Stimulated activated memory B cell treated with anti-CD40 and anti-IgM and Interleukin-4, amounts not matched to agents 10 μg/mL and 1 μg/mL and 100 μg/mL, for 72 hours (primary cell): ENCODE results near the gene KYNU.
"Not testable (repeated sequence)": the region's sequence is repeated elsewhere in the genome, so short reads cannot be mapped to it uniquely, and the experiment has no call there.

Source experiments
- ATAC-seq: fragments of 150-1000 bp; cut with Tn5 transposase; 2 replicates; pipeline ENCODE4 v1.10.0; 2021
- H3K27ac Mint-ChIP-seq: one replicate; pipeline ENCODE4 v1.8.0; 2022; ENCODE audit warnings: mild to moderate bottlenecking, mixed read lengths
- H3K27me3 Mint-ChIP-seq: one replicate; pipeline ENCODE4 v1.8.0; 2022; ENCODE audit warnings: mixed read lengths
- H3K36me3 Mint-ChIP-seq: one replicate; pipeline ENCODE4 v1.8.0; 2022; ENCODE audit warnings: mixed read lengths
- H3K4me1 Mint-ChIP-seq: one replicate; pipeline ENCODE4 v1.8.0; 2022; ENCODE audit warnings: mixed read lengths
- H3K4me3 Mint-ChIP-seq: one replicate; pipeline ENCODE4 v1.8.0; 2022; ENCODE audit warnings: mild to moderate bottlenecking, moderate library complexity, mixed read lengths
- H3K9me3 Mint-ChIP-seq: one replicate; pipeline ENCODE4 v1.8.0; 2022; ENCODE audit warnings: mixed read lengths

Gene KYNU

DNA sequence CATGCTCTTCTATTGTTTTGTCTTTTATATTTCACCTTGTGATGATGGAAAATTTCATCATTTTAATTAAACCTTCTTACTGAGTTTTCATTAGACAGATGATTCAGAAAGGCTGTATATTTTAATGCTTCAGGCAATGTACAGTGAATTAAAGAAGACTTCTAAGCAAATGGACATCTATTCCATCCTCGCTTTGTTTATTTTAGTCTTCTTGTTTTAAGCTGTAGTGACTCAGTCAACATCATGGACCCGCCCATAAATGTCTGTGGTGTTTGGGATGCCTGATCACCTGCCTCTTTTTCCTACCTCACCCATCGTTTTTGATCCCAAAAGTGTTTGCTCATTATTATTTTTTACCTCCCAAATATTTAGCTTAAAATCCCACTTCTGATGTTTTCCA, 43.1 kb downstream of the KYNU start:
- no peak overlapping the region for H3K4me3 Mint-ChIP-seq
- no peak for ATAC-seq
- peaks cover 11% of the 10 kb centered on the region for H3K4me1 Mint-ChIP-seq
- no peaks in the 10 kb centered on the region for H3K9me3 Mint-ChIP-seq
- H3K36me3 Mint-ChIP-seq = peaks cover 33% of the 10 kb centered on the region
- H3K27ac Mint-ChIP-seq = no peak overlapping the region
- no peaks in the 10 kb centered on the region for H3K27me3 Mint-ChIP-seq

DNA sequence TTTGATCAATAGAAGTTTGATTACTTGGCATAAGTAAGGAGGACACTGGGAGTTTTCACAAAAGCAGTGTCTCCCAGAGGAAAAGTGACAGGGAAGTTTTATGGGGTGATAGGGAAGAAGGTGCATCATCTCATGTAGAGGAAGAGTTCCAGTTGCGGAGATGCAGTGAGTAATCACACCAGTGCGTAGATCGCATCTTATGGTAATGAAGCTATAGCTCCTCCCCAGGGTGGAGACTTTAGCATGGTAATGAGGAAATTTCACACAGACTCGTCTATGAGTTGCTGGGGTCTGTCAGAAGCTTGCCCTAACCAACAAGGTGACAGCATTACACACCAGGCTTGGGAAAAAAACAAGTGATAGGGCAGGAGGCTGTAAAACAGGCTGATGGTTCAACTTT, 49.0 kb downstream of the KYNU start:
- Mint-ChIP-seq H3K27ac (no peak overlapping the region), H3K9me3 (no peaks in the 10 kb centered on the region), H3K4me3 (no peak overlapping the region), H3K27me3 (no peaks in the 10 kb centered on the region), H3K4me1 (no peaks in the 10 kb centered on the region), H3K36me3 (peaks cover 42% of the 10 kb centered on the region)
- ATAC-seq = no peak

DNA sequence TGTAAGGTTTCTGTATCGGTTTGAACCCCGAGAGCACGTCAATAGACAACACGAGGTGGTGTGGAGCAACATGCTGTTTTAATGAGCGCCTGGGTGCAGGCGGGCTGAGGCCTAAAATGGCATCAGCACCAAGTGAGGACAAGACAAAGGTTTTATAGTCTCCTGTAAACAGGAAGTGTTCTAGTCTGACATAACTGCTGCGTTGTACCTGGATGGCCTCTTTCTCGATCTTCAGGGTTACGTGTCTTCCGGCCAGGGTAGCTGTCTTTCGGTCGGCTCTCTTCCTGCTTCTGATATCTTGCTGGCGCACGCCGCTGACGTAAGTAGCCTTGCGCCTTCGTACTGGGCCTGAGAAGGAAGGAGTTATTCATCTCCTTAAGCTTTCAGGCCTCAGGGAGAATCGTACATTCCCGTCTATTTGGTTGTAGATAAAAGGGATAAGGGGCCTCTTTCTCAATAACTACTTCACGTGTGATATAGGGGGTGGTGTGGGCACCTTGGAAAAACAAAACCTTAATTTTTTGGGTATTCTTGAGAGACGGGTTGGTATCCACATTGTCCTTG, 53.5 kb downstream of the KYNU start:
- peaks cover 10% of the 10 kb centered on the region for H3K4me1 Mint-ChIP-seq
- no peaks in the 10 kb centered on the region for H3K27me3 Mint-ChIP-seq

DNA sequence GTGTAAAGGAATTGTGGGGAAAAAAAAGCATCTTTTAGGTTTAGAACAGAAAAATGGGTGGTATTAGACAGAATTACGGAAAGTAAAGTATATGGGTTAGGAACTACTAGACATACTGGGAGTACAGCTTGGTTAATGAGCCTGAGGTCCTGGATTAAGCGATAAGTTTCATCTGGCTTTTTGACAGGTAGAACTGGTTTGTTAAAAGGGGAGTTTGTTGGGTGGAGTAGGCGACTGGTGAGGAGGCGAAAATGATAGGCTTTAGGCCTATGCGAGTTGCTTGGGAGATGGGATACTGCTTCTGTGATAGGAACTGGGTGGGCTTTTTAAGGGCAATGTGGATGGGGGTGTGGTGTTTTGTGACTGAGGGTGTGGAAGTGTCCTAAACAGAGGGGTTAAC, 56.5 kb downstream of the KYNU start:
- peaks cover 19% of the 10 kb centered on the region for H3K4me1 Mint-ChIP-seq
- no peaks in the 10 kb centered on the region for H3K9me3 Mint-ChIP-seq
- peaks cover 7% of the 10 kb centered on the region for H3K36me3 Mint-ChIP-seq
- no peak for ATAC-seq
- no peaks in the 10 kb centered on the region for H3K27me3 Mint-ChIP-seq
- no peak overlapping the region for H3K4me3 Mint-ChIP-seq
- no peak overlapping the region for H3K27ac Mint-ChIP-seq

More for the DNA sequence above, 53.5 kb downstream of the KYNU start:
- Mint-ChIP-seq H3K27ac (no peak overlapping the region), H3K36me3 (peaks cover 19% of the 10 kb centered on the region), H3K4me3 (no peak overlapping the region), H3K9me3 (no peaks in the 10 kb centered on the region)
- ATAC-seq = no peak

DNA sequence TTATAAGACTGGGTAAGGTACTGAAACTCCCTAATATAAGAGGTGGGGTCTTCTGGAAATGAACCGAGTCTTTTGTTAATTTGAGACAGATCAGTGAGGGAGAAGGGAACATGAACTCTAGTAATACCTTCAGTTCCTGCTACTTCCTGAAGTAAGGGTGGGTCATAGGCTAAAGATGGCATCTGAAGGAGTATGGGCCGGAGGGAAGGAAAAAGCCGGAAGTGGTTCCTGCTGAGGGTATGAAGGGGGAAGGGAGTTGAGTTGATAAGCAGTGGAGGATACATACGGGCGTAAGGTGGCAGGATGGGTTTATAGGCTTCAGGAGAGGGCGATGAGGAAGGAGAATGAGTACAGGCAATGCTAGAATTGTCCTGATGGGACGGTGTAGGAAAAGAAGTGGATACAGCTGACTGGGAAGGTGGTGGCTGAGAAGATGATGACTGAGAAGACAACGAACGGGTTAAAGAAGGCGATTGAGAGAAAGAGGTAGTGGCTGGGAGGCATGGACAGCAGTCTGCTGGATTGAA, 58.2 kb downstream of the KYNU start:
- Mint-ChIP-seq H3K4me3 (no peak overlapping the region), H3K9me3 (no peaks in the 10 kb centered on the region), H3K27me3 (no peaks in the 10 kb centered on the region), H3K36me3 (no peaks in the 10 kb centered on the region), H3K4me1 (peaks cover 20% of the 10 kb centered on the region), H3K27ac (no peak overlapping the region)
- ATAC-seq = no peak

DNA sequence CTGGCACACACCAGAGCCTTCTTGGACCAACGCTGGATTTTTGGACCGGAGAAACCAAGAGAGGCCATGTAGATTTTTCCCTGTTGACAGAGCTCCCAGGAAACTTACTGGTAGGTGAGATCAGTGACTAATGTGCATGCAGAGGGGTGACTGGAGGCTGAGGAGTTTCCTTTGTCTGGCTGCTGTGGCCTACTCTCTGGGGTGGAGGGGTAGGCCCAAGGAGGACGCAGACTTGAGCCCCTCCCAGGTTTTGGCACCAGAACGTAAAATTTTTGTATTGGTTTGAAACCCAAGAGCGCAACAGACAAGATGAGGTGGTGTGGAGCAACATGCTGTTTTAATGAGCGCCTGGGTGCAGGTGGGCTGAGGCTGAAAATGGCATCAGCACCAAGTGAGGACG, 59.2 kb downstream of the KYNU start:
- Mint-ChIP-seq H3K36me3 (no peaks in the 10 kb centered on the region), H3K4me3 (no peak overlapping the region)

DNA sequence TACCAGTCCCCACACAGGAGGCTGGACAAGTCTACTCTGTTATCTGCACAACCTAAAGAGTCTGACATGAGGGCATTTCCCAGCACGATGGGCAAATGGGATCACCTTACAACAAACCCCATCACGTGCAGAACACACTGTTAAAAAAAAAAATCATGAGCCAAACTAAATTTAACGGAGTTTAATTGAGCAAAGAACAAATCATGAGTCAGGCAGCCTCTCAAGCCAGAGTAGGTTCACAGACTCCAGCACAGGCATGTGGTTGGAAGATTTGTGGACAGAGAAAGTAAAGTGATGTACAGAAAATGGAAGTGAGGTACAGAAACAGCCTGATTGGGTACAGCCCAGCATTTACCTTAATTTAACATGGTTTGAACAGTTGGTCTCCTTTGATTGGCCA, 59.9 kb downstream of the KYNU start:
- Mint-ChIP-seq H3K36me3 (peaks cover under 1% of the 10 kb centered on the region), H3K27me3 (no peaks in the 10 kb centered on the region), H3K4me1 (peaks cover 26% of the 10 kb centered on the region), H3K4me3 (no peak overlapping the region), H3K9me3 (no peaks in the 10 kb centered on the region), H3K27ac (no peak overlapping the region)
- ATAC-seq = no peak

More for the DNA sequence above, 59.2 kb downstream of the KYNU start:
- no peaks in the 10 kb centered on the region for H3K27me3 Mint-ChIP-seq
- peaks cover 26% of the 10 kb centered on the region for H3K4me1 Mint-ChIP-seq
- no peak overlapping the region for H3K27ac Mint-ChIP-seq
- no peaks in the 10 kb centered on the region for H3K9me3 Mint-ChIP-seq
- ATAC-seq = no peak

DNA sequence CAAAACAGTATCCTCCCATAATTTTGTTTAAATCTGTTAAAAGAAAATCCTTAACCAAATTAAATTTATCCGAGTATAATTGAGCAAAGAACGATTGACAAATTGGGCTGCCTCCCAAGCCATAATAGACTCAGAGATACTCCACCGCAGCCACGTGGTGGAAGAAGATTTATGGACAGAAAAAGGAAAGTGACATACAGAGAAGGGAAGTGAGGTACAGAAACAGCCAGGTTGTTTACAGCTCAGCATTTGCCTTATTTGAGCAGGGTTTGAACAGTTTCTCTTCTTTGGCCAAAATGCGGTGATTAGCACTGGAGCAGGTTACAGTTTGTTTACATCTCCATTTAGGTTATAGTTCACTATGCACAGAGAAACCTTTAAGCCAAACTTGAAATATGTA, 60.8 kb downstream of the KYNU start:
- no peak overlapping the region for H3K4me3 Mint-ChIP-seq
- H3K27me3 Mint-ChIP-seq = no peaks in the 10 kb centered on the region
- H3K4me1 Mint-ChIP-seq = peaks cover 26% of the 10 kb centered on the region
- H3K9me3 Mint-ChIP-seq = no peaks in the 10 kb centered on the region
- peaks cover 5% of the 10 kb centered on the region for H3K36me3 Mint-ChIP-seq
- ATAC-seq = no peak
- H3K27ac Mint-ChIP-seq = no peak overlapping the region

DNA sequence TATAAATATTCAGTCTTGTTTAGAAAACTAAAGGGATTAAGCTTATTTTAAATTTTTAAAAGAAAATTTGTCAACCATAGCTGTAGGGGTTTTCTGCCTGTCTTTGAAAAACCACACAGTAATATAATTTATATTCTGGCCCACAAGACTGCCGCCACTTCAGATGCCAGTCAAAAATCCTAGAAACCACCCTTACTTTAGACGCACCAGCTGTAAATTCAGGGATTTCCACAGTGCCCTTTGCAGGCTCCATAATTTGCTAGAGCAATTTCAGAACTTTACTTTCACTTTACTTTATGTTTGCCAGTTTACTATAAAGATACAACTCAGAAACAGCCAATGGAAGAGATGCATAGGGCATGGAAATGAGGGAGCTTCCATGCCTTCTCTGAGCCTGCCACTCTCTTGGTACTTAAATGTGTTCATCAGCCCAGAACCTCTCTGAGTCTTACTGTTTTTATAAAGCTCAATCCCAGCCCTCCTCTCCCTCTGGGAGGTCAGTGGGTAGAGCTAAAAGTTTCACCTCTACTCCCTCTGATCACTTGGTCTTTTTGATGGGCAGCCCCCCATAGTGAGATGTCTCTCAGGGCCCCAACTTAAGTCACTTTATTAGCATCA, 63.3 kb downstream of the KYNU start:
- Mint-ChIP-seq H3K27me3 (no peaks in the 10 kb centered on the region), H3K9me3 (no peaks in the 10 kb centered on the region), H3K27ac (peak overlapping the region; percentile 59), H3K36me3 (peaks cover 14% of the 10 kb centered on the region), H3K4me1 (peaks cover 19% of the 10 kb centered on the region), H3K4me3 (no peak overlapping the region)
- ATAC-seq = no peak

DNA sequence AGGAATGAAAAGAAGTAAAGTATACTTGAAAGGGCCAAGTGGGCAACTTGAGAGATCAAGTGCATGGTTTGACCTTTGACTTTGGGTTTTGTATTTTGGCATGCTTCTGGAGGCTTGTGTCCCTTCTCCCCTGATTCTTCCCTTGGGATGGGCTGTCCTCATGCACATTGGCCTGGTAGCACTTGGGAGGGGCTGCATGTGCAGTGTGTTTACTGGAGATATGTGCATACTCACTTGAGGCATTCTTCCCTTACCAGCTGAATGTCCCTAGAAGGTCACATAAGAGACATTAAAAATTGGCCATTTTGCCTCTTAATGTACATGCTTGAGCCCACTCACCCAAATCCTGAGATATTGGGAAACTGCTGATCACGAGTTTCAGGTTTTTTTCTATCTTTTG, 65.2 kb downstream of the KYNU start:
- Mint-ChIP-seq H3K36me3 (peaks cover 31% of the 10 kb centered on the region), H3K4me1 (peaks cover 8% of the 10 kb centered on the region), H3K27ac (no peak overlapping the region), H3K27me3 (no peaks in the 10 kb centered on the region), H3K9me3 (no peaks in the 10 kb centered on the region), H3K4me3 (no peak overlapping the region)
- ATAC-seq = no peak

DNA sequence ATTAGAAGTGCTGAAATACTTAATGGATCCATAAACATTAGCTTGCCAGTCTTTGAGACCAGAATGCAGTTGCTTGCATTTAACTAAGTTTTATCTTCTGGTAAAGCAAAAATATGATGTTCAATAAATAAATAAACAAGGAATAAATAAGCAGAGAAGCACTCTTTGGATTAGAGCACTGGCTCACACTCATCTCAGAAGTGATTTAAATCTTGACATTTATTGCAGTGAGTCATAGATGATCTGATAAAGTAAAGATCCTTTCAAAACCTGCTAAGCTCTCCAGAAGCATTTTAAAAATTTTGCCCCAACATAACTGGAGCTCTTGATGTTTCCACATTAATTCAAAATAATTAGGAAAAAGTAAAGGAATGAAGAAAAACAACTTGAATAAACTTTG, 66.8 kb downstream of the KYNU start:
- H3K9me3 Mint-ChIP-seq = peaks cover 8% of the 10 kb centered on the region
- no peak for ATAC-seq
- H3K27me3 Mint-ChIP-seq = no peaks in the 10 kb centered on the region

DNA sequence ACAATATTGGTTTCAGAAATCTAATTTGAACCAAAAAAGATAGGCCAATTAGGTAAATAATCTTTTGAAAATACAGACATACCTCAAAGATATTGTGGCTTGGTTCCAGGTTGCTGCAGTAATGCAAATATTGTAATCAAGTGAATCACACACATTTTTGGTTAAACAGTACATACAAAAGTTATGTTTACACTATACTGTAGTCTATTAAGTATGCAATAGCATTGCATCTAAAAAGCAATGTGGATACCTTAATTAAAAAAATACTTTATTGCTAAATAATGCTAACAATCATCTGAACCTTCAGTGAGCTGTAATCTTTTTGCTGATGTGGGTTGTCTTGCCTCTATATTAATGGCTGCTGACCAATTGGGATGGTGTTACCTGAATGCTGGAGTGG, 67.3 kb downstream of the KYNU start:
- no peak overlapping the region for H3K4me3 Mint-ChIP-seq

More for the DNA sequence above, 66.8 kb downstream of the KYNU start:
- peaks cover 8% of the 10 kb centered on the region for H3K4me1 Mint-ChIP-seq
- H3K27ac Mint-ChIP-seq = no peak overlapping the region
- H3K36me3 Mint-ChIP-seq = peaks cover 46% of the 10 kb centered on the region
- H3K4me3 Mint-ChIP-seq = no peak overlapping the region

DNA sequence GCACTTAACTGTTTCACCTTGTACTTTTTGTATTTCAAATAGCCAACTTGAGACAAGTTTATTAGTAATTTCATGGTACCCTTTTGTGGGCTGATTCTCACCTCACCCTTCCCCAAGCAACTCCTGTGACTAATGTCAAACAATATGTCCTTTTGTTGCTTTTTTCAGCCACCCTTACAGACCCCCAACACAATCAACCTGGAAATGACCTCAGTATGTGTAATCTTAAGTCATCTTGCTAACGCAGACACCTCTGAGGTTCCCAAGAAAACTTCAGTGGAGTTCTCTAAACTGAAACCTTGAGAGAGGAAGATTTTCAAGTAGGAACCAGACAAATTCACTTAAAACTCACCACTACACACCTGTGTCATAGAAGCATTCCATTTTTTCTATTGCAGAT, 69.5 kb downstream of the KYNU start:
- Mint-ChIP-seq H3K36me3 (peaks cover 73% of the 10 kb centered on the region), H3K27me3 (no peaks in the 10 kb centered on the region), H3K4me1 (peaks cover 17% of the 10 kb centered on the region), H3K27ac (no peak overlapping the region), H3K4me3 (no peak overlapping the region), H3K9me3 (peaks cover 15% of the 10 kb centered on the region)
- no peak for ATAC-seq

More for the DNA sequence above, 67.3 kb downstream of the KYNU start:
- Mint-ChIP-seq H3K27ac (no peak overlapping the region), H3K27me3 (no peaks in the 10 kb centered on the region), H3K36me3 (peaks cover 51% of the 10 kb centered on the region), H3K9me3 (peaks cover 9% of the 10 kb centered on the region), H3K4me1 (peaks cover 10% of the 10 kb centered on the region)
- ATAC-seq = no peak

DNA sequence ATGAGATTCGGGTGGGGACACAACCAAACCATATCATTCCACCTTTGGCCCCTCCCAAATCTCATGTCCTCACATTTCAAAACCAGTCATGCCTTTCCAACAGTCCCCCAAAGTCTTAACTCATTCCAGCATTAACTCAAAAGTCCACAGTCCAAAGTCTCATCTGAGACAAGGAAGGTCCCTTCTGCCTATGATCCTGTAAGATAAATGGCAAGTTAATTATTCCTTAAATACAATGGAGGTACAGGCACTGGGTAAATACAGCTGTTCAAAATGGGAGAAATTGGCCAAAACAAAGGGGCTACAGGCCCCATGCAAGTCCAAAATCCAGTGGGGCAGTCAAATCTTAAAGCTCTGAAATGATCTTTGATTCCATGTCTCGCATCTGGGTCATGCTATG, 71.3 kb downstream of the KYNU start:
- H3K27me3 Mint-ChIP-seq, ATAC-seq, H3K27ac Mint-ChIP-seq, H3K4me3 Mint-ChIP-seq: not testable (repeated sequence)
- Mint-ChIP-seq H3K9me3 (peaks cover 15% of the 10 kb centered on the region), H3K36me3 (peaks cover 85% of the 10 kb centered on the region), H3K4me1 (peaks cover 23% of the 10 kb centered on the region)

DNA sequence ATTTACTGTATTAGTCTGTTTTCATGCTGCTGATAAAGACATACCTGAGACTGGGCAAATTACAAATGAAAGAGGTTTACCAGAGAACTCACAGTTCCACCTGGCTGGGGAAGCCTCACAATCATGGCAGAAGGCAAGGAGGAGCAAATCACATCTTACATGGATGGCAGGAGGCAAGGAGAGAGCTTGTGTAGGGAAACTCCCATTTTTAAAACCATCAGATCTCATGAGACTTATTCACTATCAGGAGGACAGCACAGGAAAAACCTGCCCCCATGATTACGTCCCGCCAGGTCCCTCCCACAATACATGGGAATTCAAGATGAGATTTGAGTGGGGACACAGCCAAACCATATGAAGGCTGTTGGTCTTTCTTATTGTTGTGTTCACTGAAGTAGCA, 72.9 kb downstream of the KYNU start:
- ATAC-seq, H3K4me3 Mint-ChIP-seq, H3K27me3 Mint-ChIP-seq: not testable (repeated sequence)
- peaks cover 85% of the 10 kb centered on the region for H3K36me3 Mint-ChIP-seq
- peaks cover 23% of the 10 kb centered on the region for H3K4me1 Mint-ChIP-seq
- peaks cover 15% of the 10 kb centered on the region for H3K9me3 Mint-ChIP-seq
- peak overlapping the region; percentile 11 for H3K27ac Mint-ChIP-seq
